ENCODE results near the gene SLC2A13. TPM values are rescaled to one million over a fixed set of nuclear protein-coding genes. Genes with fewer than 3 reads are reported as not detected.
"Not testable (repeated sequence)": the region's sequence is repeated elsewhere in the genome, so short reads cannot be mapped to it uniquely, and the experiment has no call there.

The SLC2A13 gene
- total RNA-seq, 2 experiments from 2014 or later: 8.2 to 9.4 TPM

GRCh38 chr12:39958377-39958776, 147.5 kb downstream of the SLC2A13 start:
- ChIA-PET CTCF (no interaction called here), POLR2A (no interaction called here)

- CTCF ChIA-PET: no interaction called here
- POLR2A ChIA-PET: no interaction called here
These were observed 149.2 kb downstream of the SLC2A13 start for GRCh38 chr12:39956725-39957124.

- ChIA-PET CTCF (no interaction called here), POLR2A (no interaction called here)
These were observed 159.3 kb downstream of the SLC2A13 start for GRCh38 chr12:39946361-39947280.

GRCh38 chr12:39937119-39937518, 168.8 kb downstream of the SLC2A13 start:
- CTCF ChIA-PET: no interaction called here
- POLR2A ChIA-PET: no interaction called here

- POLR2A ChIA-PET: no interaction called here
- CTCF ChIA-PET: no interaction called here
These were observed 170.0 kb downstream of the SLC2A13 start for GRCh38 chr12:39935839-39936238.

GRCh38 chr12:39935275-39935674, 170.6 kb downstream of the SLC2A13 start:
- CTCF ChIA-PET: no interaction called here
- POLR2A ChIA-PET: no interaction called here

- POLR2A ChIA-PET: no interaction called here
- CTCF ChIA-PET: no interaction called here
These were observed 174.0 kb downstream of the SLC2A13 start for GRCh38 chr12:39931857-39932256.

- ChIA-PET CTCF (no interaction called here), POLR2A (no interaction called here)
These were observed 174.7 kb downstream of the SLC2A13 start for GRCh38 chr12:39931231-39931630.

- ChIA-PET CTCF (no interaction called here), POLR2A (no interaction called here)
These were observed 175.8 kb downstream of the SLC2A13 start for GRCh38 chr12:39930101-39930500.

GRCh38 chr12:39928181-39928899, 177.5 kb downstream of the SLC2A13 start:
- ChIA-PET POLR2A (no interaction called here), CTCF (no interaction called here)

GRCh38 chr12:39923364-39923763, 182.5 kb downstream of the SLC2A13 start:
- POLR2A ChIA-PET: no interaction called here
- CTCF ChIA-PET: no interaction called here

GRCh38 chr12:39922598-39922997, 183.3 kb downstream of the SLC2A13 start:
- CTCF ChIA-PET: not testable (repeated sequence)

GRCh38 chr12:39920647-39921046, 185.2 kb downstream of the SLC2A13 start:
- ChIA-PET CTCF (no interaction called here), POLR2A (no interaction called here)

More at GRCh38 chr12:39922598-39922997, 183.3 kb downstream of the SLC2A13 start:
- POLR2A ChIA-PET: not testable (repeated sequence)

GRCh38 chr12:39920222-39920621, 185.7 kb downstream of the SLC2A13 start:
- POLR2A ChIA-PET: no interaction called here

GRCh38 chr12:39919790-39920189, 186.1 kb downstream of the SLC2A13 start:
- POLR2A ChIA-PET: no interaction called here
- CTCF ChIA-PET: no interaction called here

More at GRCh38 chr12:39920222-39920621, 185.7 kb downstream of the SLC2A13 start:
- CTCF ChIA-PET: no interaction called here

- CTCF ChIA-PET: no interaction called here
- POLR2A ChIA-PET: no interaction called here
These were observed 190.6 kb downstream of the SLC2A13 start for GRCh38 chr12:39915249-39915648.

GRCh38 chr12:39912211-39912980, 193.5 kb downstream of the SLC2A13 start:
- ChIA-PET CTCF (no interaction called here), POLR2A (no interaction called here)

- POLR2A ChIA-PET: no interaction called here
- CTCF ChIA-PET: no interaction called here
These were observed 199.6 kb downstream of the SLC2A13 start for GRCh38 chr12:39906237-39906636.

- ChIA-PET POLR2A (no interaction called here), CTCF (no interaction called here)
These were observed 200.7 kb downstream of the SLC2A13 start for GRCh38 chr12:39905152-39905551.

- POLR2A ChIA-PET: no interaction called here
- CTCF ChIA-PET: no interaction called here
These were observed 203.1 kb downstream of the SLC2A13 start for GRCh38 chr12:39902821-39903220.

- POLR2A ChIA-PET: no interaction called here
- CTCF ChIA-PET: no interaction called here
These were observed 208.6 kb downstream of the SLC2A13 start for GRCh38 chr12:39897315-39897714.
